ENCODE data around the gene PCBP3. TPM values are rescaled to one million over a fixed set of nuclear protein-coding genes. Genes with fewer than 3 reads are reported as not detected.

The PCBP3 gene
- total RNA-seq, 2 experiments from 2014 or later = 3.4 to 3.8 TPM

- Histone ChIP-seq H3K4me3 (ENCODE audit: low read length) (no peak overlapping the region), H3K27me3 (ENCODE audit: control insufficient read depth in 1 of 2, insufficient read depth in 2 of 2, low read length in 2 of 2) (no peaks in the 10 kb centered on the region), H3K4me1 (ENCODE audit: insufficient read depth, low read length) (peaks cover 4% of the 10 kb centered on the region), H3K27ac (ENCODE audit: low read depth in 1 of 2, low read length in 2 of 2) (no peak overlapping the region), H3K36me3 (ENCODE audit: insufficient read depth, low read length) (no peaks in the 10 kb centered on the region), H3K9me3 (ENCODE audit: control insufficient read depth in 1 of 2, insufficient read depth in 1 of 2, low read length in 2 of 2) (peaks cover 0 to 8% of the 10 kb centered on the region in 2 experiments)
- Mint-ChIP-seq H3K4me3 (no peak overlapping the region), H3K27ac (no peak overlapping the region), H3K4me1 (ENCODE audit: low read depth) (no peaks in the 10 kb centered on the region), H3K27me3 (no peaks in the 10 kb centered on the region), H3K36me3 (ENCODE audit: low read depth) (no peaks in the 10 kb centered on the region), H3K9me3 (no peaks in the 10 kb centered on the region)
- POLR2A ChIA-PET = no interaction called here
- intact Hi-C loops (cut with DNase I, micrococcal nuclease) = no loop called here
- CTCF ChIA-PET = no interaction called here
- no peak for TF ChIP-seq CTCF (IDR thresholded peaks at IDR 0.05)
- DNase-seq (no peak), ATAC-seq (ENCODE audit: poor library complexity) (no peak)
Observed at GRCh38 chr21:45934554-45934953, 291.0 kb downstream of the PCBP3 start.

- Mint-ChIP-seq H3K36me3 (ENCODE audit: low read depth) (no peaks in the 10 kb centered on the region), H3K4me1 (ENCODE audit: low read depth) (no peaks in the 10 kb centered on the region), H3K27ac (no peak overlapping the region), H3K9me3 (no peaks in the 10 kb centered on the region), H3K4me3 (no peak overlapping the region), H3K27me3 (no peaks in the 10 kb centered on the region)
- H3K4me3 ChIP-seq (ENCODE audit: low read length) = no peak overlapping the region
- CTCF ChIA-PET = no interaction called here
- H3K36me3 ChIP-seq (ENCODE audit: insufficient read depth, low read length) = no peaks in the 10 kb centered on the region
- H3K9me3 ChIP-seq (ENCODE audit: control insufficient read depth in 1 of 2, insufficient read depth in 1 of 2, low read length in 2 of 2) = peaks cover 0 to 3% of the 10 kb centered on the region in 2 experiments
- H3K4me1 ChIP-seq (ENCODE audit: insufficient read depth, low read length) = peaks cover 4% of the 10 kb centered on the region
- no peaks in the 10 kb centered on the region for H3K27me3 ChIP-seq (ENCODE audit: control insufficient read depth in 1 of 2, insufficient read depth in 2 of 2, low read length in 2 of 2)
- H3K27ac ChIP-seq (ENCODE audit: low read depth in 1 of 2, low read length in 2 of 2) = no peak overlapping the region
- no peak for TF ChIP-seq CTCF (IDR thresholded peaks at IDR 0.05)
- POLR2A ChIA-PET = no interaction called here
- DNase-seq (no peak), ATAC-seq (ENCODE audit: poor library complexity) (no peak)
- intact Hi-C loops (cut with DNase I, micrococcal nuclease) = no loop called here
Observed at GRCh38 chr21:45935628-45936027, 292.1 kb downstream of the PCBP3 start.

GRCh38 chr21:45937721-45938452, 294.4 kb downstream of the PCBP3 start:
- intact Hi-C loops (cut with DNase I, micrococcal nuclease) = no loop called here
- no peaks in the 10 kb centered on the region for H3K27me3 ChIP-seq (ENCODE audit: control insufficient read depth in 1 of 2, insufficient read depth in 2 of 2, low read length in 2 of 2)
- ChIA-PET POLR2A (no interaction called here), CTCF (no interaction called here)
- H3K9me3 ChIP-seq (ENCODE audit: control insufficient read depth in 1 of 2, insufficient read depth in 1 of 2, low read length in 2 of 2) = no peaks in the 10 kb centered on the region
- H3K4me3 Mint-ChIP-seq = no peak overlapping the region
- no peaks in the 10 kb centered on the region for H3K9me3 Mint-ChIP-seq
- H3K4me3 ChIP-seq (ENCODE audit: low read length) = no peak overlapping the region
- H3K27me3 Mint-ChIP-seq = no peaks in the 10 kb centered on the region
- ATAC-seq (ENCODE audit: poor library complexity) (no peak), DNase-seq (no peak)
- peaks cover 4% of the 10 kb centered on the region for H3K4me1 ChIP-seq (ENCODE audit: insufficient read depth, low read length)
- H3K36me3 ChIP-seq (ENCODE audit: insufficient read depth, low read length) = no peaks in the 10 kb centered on the region
- no peak overlapping the region for H3K27ac Mint-ChIP-seq
- no peak overlapping the region for H3K27ac ChIP-seq (ENCODE audit: low read depth in 1 of 2, low read length in 2 of 2)
- no peaks in the 10 kb centered on the region for H3K4me1 Mint-ChIP-seq (ENCODE audit: low read depth)
- no peaks in the 10 kb centered on the region for H3K36me3 Mint-ChIP-seq (ENCODE audit: low read depth)
- no peak for TF ChIP-seq CTCF (IDR thresholded peaks at IDR 0.05)

Measured in CD4-positive, alpha-beta T cell (primary cell).